Urothelium cell line (cell line): Measurements from ENCODE around the gene CNR2.
"Not testable (repeated sequence)": the region's sequence is repeated elsewhere in the genome, so short reads cannot be mapped to it uniquely, and the experiment has no call there.

Source experiments
- DNase-seq: peaks from one replicate; pipeline ENCODE4 v3.0.0; 2011; ENCODE audit warnings: low spot score, mixed read lengths
- FAIRE-seq: peaks from 2 replicates; lab custom pipeline; 2011; peaks lifted over from hg19 to GRCh38; lab: Jason Lieb, UNC

The CNR2 gene

DNA sequence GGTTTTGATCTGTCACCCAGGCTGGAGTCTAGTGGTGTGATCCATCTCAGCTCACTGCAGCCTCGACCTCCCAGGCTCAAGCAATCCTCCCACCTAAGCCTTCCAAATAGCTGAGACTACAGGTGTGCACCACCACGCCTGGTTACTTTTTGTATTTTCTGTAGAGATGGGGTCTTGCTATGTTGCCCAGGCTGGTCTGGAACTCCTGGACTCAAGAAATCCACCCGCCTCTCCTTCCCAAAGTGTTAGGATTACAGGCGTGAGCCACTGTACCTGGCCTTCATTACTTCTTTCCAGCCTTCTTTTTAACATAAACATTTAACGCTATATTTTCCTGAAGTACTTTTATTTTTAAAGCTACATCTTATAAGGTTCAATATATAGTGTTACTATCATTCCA lies 69.5 kb downstream of the CNR2 start:
- FAIRE-seq: no peak
- DNase-seq: no peak

DNA sequence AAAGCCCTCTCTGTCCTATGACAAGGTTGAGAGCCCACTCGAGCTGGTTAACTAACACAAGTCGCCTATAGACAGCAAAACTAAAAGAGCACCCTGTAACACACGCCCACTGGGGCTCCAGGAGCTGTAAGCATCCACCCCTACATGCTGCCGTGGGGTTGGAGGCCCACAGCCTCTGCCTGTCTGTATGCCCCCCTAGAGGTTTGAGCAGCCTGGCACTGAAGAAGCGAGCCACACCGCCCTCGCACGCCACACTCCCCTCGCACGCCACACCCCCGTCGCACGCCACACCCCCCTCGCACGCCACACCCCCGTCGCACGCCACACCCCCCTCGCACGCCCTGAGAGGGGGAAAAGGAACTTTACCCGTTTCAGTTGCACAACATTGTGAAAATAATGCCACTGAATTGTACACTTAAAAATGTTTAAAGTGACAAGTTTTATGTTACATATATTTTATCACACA lies 74.7 kb downstream of the CNR2 start:
- FAIRE-seq (peak; percentile 94), DNase-seq (peak; percentile 74)

DNA sequence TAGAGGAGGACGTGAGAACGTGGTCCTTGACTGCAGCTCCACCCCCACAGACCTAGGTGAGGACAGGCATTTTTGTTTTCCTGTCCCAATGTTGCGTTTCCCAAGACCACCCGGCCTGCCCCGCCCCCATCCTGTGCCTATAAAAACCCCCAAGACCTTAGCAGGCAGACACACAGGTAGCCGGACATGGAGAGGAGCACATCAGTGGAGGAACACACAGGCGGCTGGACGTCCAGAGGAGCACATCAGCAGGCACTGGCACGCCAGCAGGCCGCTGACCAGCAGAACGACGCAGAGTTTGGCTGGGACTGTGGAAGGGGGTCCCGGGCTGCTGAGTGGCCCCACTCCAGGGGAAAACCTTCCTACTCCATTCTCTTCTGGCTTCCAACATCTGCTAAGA lies 75.3 kb downstream of the CNR2 start:
- DNase-seq (no peak), FAIRE-seq (no peak)

DNA sequence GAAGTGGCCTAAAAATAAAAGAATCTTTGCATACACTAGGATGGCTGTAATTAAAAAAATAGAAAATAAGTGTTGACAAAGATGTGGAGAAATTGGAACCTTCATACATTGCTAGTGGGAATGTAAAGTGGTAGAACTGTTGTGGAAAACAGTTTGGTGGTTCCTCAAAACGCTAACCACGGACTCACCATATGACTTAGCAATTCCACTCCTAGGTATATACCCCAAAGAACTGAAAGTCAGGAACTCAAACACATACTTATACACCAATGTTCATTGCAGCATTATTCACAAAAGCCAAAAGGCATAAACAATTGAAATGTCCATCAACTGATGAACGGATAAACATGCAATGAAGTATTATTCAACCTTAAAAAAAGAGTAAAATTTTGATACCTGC lies 77.1 kb downstream of the CNR2 start:
- DNase-seq (no peak), FAIRE-seq (no peak)

DNA sequence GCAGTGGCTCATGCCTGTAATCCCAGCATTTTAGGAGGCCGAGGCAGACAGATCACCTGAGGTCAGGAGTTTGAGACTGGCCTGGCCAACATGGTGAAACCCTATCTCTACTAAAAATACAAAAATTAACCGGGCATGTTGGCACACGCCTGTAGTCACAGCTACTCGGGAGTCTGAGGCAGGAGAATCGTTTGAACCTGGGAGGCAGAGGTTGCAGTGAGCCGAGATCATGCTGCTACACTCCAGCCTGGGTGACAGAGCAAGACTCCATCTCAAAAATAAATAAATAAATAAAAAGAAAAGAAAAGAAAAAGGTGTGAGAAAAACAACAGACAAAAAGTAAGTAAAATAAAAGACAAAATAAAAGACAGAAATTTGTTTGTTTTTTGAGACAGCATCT lies 79.0 kb downstream of the CNR2 start:
- not testable (repeated sequence) for DNase-seq, FAIRE-seq

DNA sequence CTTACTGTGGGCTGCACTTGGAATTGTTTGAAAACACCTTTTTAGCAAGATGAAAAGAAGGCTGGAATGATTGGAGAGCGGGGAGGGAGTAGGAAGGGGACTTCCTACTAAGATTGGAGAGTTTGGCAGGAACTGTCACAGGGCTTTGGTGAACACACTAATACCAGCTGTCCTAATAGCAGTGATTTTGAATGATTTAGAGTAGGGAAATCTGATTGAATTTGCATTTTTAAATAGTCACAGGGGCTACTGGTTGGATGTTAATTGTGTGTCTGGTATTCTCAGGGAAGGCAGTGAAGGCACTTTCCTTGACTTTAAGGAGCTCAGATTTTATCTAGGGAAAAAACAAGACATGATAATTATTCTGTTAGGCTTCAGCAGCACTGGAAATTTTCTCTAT lies 85.4 kb downstream of the CNR2 start:
- no peak for DNase-seq
- no peak for FAIRE-seq

DNA sequence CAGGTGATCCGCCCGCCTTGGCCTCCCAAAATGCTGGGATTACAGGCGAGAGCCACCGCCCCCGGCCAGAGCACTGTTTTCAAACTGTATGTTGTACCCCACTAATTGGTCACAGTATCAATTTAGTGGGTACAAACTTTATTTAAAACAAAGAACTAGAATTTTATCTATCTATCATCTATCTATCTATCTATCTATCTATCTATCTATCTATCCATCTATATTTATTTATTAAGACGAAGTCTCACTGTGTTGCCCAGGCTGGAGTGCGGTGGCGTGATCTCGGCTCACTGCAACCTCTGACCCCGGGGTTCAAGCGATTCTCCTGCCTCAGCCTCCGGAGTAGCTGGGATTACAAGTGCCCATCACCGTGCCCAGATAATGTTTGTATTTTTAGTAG lies 86.6 kb downstream of the CNR2 start:
- not testable (repeated sequence) for FAIRE-seq, DNase-seq

DNA sequence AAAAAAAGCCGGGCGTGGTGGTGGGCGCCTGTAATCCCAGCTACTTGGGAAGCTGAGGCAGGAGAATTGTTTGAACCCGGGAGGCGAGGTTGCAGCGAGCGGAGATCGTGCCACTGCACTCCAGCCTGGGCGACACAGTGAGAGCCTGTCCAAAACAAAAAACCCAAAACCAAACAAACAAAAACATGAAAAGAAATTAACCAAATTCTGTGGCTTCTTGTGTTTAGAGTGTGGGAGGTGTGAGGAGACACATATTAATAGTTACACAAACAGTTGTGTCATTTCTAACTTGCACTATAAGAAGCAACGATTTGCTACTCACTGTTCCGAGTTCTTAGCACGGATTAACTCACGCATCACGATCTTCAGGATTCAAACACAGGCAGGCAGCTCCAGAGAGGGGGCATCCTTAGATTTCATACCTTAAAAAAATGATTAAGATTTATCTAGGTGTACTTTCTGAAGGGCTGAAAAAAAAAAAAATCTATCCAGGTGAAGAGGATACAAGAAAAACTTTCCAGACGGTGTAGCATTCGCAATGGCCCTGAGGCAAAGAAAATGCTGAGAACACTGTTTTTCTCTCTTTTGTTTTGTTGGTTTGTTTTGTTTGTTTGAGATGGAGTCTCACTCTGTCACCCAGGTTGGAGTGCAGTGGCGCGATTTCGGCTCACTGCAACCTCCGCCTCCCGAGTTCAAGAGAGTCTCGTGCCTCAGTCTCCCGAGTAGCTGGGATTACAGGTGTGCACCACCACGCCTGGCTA lies 87.2 kb downstream of the CNR2 start:
- DNase-seq (no peak), FAIRE-seq (no peak)

DNA sequence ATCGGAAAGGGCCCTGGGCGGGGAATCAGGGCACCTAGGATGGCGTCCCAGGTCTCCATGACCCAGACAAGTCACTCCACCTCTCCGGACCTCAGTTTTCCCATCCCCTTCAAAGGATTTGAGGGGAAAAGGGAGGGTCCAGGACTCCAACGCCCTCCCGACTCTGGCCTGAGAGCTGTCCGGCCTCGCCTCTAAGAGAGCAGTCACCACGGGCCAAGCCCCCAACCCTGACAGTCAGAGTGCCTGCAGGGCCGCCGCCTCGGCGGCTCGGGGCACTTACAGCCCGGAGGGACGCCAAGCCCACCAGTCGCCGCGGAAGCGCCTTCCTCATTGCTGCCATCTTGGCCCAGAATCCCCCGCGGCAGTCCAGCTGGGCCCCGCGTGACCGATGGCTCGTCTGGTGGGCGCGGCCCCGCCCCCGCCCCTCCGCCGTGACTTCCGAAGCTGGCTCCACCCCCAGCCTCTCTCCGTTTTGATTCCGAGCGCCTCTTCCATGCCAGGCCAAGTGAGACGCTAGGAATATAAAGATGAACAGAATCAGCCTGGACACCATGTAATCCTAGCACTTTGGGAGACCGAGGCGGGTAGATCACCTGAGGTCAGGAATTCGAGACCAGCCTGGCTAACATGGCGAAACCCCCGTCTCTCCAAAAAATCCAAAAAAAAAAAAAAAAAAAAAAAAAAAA lies 87.9 kb downstream of the CNR2 start, which contains the start of gene HMGCL:
HMGCL (minus strand) TSS at position 354 of the 686 bp plus-strand sequence; CDS start at position 340, 14 bp downstream.
- DNase-seq (peak; percentile 95), FAIRE-seq (no peak)

DNA sequence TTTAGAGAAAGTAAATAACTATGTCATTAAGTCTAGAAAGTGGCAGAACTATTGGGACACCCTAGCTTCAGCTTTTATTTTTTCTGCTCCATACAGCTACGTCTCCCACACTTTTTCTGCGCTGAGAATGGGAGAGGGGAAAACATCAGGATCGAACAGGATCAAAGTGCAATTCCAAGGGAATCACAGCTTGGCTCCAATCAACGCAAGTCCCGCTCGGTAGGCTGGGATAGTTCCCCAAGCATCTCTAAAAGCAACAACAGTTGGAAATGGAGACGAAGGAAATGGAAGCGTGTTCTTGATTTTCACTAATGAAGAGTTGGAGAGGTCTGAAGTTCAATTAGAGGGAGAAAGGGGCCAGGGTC lies 88.5 kb downstream of the CNR2 start:
- FAIRE-seq (no peak), DNase-seq (no peak)

DNA sequence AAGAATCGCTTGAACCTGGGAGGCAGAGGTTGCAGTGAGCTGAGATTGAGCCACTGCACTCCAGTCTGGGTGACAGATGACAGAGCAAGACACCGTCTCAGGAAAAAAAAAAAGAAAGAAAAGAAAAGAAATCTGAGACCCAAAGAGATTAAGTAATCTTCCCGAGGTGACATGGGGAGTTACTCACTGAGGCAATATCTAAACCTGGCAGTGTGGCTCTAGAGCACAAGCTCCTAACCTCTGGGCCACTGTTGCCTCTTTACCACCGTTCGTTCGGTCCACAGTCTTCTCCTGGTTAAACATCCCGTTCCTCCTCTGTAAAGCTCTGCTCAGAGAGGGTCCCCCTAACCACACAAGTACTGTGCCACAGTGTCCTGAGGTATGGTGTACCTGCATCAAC lies 89.4 kb downstream of the CNR2 start:
- DNase-seq: no peak
- no peak for FAIRE-seq
